Measurements from ENCODE around the gene NR5A2.

GRCh38 chr1:200179126-200179780 is 151.7 kb downstream of the NR5A2 start:
- TF ChIP-seq CTCF (conservative IDR thresholded peaks at IDR 0.05 in 1 of 2, IDR thresholded peaks at IDR 0.05 in 1 of 2; ENCODE audit: extremely low read depth in 1 of 2, insufficient read depth in 1 of 2, low read depth in 1 of 2, low read length in 2 of 2), result no peak
- no peak for TF ChIP-seq EZH2 (IDR thresholded peaks at IDR 0.05; ENCODE audit: borderline replicate concordance, low read length)

Data from mammary epithelial cell (primary cell).